Hematopoietic multipotent progenitor cell treated with erythropoietin and hydrocortisone succinate and interleukin-3 and kit ligand, for 6 days (in vitro differentiated cells): ENCODE data around the gene SCNN1A.

Experiments used
- DNase-seq: peaks from one replicate; pipeline ENCODE4 v3.0.0-alpha.2; 2015

Gene SCNN1A

GRCh38 chr12:6383572-6384498 lies 8.5 kb upstream of the SCNN1A start, which contains the start of gene LTBR:
TSS of gene LTBR (plus strand) at chr12:6384162. CDS start at chr12:6384359, 197 bp downstream.
- peak; percentile 82 for DNase-seq

DNA sequence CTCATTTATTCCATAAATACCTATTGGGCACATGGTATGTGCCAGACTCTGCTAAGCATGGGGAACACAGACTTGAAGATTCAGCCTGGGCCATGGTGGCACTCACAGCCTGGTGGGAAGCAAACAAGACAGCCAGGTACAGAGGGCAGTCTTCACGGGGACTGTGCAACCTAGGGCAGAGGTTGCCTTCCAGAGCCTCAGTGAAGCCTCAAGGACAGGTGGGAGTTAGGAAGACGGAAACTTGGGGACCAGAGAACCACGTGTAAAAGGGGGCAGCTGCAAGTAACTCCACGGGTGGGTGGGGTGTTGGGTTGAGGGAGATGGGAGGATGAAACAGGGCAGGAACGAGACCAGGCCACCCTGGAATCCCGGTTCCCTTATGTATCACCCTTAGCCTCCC lies 7.6 kb upstream of the SCNN1A start:
- no peak for DNase-seq

DNA sequence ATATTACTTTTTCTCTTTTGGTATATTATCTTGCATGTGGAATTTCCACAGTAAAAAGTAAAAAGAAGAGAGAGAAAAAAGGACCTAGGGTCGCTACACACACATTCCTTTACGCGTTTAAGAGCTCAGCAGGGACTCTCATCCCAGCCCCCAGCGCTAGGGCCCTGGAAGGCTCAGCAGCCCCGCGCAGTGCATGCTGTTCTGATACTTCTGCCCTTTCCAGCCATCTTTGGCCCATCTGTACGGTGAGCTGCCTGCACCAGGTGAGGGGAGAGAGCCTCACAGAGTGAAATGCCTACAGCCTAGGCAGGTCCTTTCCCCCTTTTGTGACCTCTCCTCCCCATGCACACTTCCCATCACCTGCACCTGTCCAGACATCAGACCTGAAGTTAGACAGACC lies 7.0 kb upstream of the SCNN1A start:
- DNase-seq: no peak

DNA sequence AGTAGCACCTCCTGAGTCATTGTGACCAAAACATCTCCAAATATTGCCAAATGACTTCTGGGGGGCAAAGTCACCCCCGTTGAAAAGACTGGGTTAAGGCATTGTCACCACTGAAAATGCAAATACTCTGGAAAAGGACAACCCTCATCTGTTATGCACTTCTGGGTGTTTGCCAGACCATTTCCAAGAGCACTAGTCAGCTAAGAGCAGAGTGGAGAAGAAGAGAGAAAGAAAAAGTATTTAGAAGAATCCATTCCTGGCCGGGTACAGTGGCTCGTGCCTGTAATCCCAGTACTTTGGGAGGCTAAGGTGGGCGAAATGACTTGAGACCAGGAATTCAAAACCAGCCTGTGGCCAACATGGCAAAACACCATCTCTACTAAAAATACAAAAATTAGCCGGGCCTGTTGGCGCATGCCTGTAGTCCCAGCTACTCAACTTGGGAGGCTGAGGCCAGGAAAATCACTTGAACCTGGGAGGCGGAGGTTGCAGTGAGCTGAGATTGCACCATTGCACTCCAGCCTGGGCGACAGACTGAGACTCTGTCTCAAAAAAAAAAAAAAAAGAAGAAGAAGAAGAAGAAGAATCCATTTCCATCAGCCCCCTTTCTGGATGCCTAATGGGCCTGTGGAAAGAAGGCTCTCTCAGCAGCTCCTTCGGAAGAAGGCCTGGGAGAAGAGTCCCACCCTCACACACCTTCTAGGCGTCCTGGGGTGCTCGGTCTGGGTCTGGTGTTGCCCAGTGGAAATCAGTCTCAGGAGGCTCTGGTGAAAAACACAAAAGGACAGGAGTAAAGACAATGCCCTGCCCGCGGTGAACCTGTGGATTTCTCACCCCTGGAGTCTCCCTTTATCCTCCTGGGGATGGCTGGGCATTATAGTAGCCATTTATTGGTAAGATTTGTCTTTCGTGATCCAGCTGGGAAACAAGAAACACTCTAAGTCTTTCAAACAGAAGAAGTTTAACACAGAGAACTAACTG lies 5.1 kb upstream of the SCNN1A start:
- no peak for DNase-seq

DNA sequence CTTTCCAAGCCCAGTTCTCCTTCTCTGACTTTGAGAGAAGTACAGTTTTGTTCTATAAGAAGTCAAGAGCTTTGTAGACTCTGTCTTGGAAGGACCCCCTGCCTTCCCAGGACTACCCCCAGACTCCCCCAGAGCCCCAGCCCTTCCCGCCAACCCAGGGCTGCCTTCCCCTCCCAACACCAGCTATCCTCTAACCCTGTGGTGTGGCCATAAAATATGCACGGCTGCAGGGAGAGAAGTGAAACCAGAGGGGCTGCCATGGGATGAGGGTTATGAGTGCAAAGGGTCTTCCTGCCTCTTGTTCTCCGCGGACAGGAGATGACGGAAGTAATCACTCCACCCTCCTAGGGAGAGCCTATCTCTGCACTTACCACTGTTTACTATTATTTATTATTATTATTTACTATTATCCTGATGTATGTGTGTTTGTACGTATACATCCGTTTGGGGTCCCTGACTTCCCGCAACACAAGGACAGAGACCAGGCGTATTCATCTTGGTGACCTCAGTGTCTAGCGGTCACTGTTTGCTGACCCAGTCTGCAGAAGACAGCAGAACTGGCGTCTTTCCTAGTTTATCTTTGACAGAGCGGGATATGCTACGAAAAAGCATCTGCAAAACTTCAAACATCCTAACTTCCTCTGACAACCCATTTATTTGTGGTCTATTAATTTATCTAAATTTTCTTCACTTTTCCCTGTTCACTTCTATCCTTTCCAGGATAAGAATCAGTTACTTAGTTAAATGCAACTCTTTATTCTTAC lies 3.5 kb upstream of the SCNN1A start:
- DNase-seq: no peak

GRCh38 chr12:6377667-6377994 lies 2.3 kb upstream of the SCNN1A start:
- DNase-seq: peak; percentile 31

- DNase-seq: peak; percentile 27
Observed at GRCh38 chr12:6376870-6377666, 1.7 kb upstream of the SCNN1A start.

- peak; percentile 38 for DNase-seq
Observed at GRCh38 chr12:6376079-6376869, 911 bp upstream of the SCNN1A start.

GRCh38 chr12:6374786-6375160 lies 590 bp downstream of the SCNN1A start:
- DNase-seq: no peak

- no peak for DNase-seq
Observed at GRCh38 chr12:6374028-6374785, 1.2 kb downstream of the SCNN1A start.

GRCh38 chr12:6373022-6373787 lies 2.2 kb downstream of the SCNN1A start:
- DNase-seq: no peak

DNA sequence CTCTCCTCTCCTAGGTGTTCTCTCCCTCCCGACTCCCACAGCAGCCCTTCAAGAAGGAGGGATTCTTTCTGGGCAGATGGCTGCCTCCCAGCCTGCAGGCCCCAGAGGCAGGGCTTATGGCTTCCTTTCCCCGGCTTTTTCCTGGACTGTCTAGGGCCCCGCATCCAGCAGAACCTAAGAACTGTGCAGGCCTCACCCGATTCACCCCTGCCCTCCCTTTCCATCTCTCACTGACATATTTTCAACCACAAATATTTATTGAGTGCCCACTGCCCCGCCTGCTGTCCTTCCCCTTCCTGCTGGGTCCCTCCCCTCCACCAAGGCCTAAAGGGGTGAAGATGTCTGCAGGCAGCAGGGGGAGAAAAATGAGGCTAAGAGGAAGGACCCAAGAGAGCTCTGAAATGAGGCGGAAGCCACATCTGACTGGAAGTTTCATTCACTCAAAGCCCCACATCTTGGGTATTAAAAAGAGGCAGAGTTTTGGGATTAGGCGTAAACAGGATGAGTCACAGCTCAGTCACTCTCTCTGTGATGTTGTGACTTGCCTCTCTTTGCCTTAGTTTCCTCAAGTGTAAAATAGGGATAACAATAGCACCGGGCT lies 2.9 kb downstream of the SCNN1A start:
- peak; percentile 44 for DNase-seq

GRCh38 chr12:6370994-6371754 lies 4.2 kb downstream of the SCNN1A start:
- no peak for DNase-seq

GRCh38 chr12:6370576-6370935 lies 4.8 kb downstream of the SCNN1A start:
- DNase-seq: no peak

DNA sequence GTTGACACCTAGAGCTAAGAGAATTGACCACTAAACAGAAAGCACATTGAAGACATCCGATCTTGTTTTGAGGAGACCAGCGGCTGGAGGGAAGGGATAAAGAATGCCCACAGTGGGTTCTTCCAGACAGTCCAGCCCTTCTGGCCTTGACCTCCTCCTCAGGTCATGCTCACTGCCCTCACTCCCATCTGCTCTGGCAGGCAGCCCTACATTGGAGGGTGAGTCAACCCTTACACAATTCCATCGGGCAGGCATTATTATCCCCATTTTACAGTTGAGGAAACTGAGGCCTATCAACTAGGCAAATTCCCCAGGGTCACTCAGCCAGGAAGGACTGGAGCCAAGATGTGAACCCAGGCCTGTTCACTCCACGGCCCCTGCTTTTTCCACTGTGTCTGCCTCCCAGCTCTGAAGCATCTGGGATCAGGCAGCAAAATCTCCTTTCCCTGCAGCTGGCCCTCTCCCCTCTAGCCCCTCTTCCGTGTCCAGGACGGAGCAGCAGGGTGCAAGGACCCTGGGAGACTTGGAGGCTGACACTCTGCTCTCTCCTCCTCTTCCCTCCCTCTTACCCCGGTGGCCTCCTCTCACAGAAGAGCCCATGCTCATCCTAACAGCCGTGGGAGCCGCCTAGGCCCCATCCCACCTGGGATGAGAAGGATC lies 5.3 kb downstream of the SCNN1A start:
- no peak for DNase-seq

DNA sequence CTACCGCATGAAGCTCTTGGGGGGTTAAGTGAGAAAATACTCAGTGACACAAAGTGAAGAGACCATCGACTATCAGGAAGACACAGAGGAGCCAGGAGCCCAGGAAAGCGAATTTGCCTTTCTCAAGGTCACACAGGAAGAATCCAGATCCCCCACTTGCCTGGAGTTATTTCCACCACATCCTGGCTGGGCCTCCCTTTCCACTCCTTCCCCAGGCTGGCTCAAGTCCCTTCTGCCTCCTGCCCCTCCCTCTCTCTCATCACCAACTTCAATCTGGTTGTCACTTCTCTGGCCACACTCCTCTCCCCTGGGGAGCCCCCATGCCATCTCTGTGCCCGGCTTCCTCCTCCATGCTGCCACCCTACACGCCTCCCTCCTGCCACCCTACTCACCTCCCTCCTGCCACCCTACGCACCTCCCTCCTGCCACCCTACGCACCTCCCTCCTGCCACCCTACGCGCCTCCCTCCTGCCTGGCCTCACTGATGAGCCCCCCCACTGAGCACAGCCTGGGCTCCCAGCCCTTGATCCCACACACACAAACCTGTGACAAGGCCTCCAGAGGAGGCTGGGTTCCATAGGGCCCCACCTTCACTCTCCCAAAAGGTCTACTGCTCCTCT lies 6.3 kb downstream of the SCNN1A start:
- no peak for DNase-seq
